ENCODE results near the gene LCORL. TPM values are rescaled to one million over a fixed set of nuclear protein-coding genes. Genes with fewer than 3 reads are reported as not detected.

The LCORL gene
- total RNA-seq = 10 to 100 TPM; 19.9 to 28.4 (median 26.4) TPM
- total RNA-seq (2013) = 31.9 TPM

- peaks cover 16% of the 10 kb centered on the region for H3K4me1 ChIP-seq (ENCODE audit: control insufficient read depth, insufficient read depth, low read length)
- H3K27ac ChIP-seq (ENCODE audit: low read length) = peak within 1 kb of the TSS; percentile 84
- H3K4me3 Mint-ChIP-seq = peak within 1 kb of the TSS; percentile 98
- no peaks in the 10 kb centered on the region for H3K27me3 ChIP-seq (ENCODE audit: control insufficient read depth, insufficient read depth, low read length)
- H3K27me3 Mint-ChIP-seq (ENCODE audit: low read depth in 2 of 2) = peaks cover 0 to 3% of the 10 kb centered on the region in 2 donors
- H3K9me3 Mint-ChIP-seq = no peaks in the 10 kb centered on the region
- peak within 1 kb of the TSS; percentile 83 to 97 for H3K27ac Mint-ChIP-seq
- DNase-seq (peak; percentile 83 to 94), ATAC-seq (peak; percentile 79 to 91 (median 83))
- no peaks in the 10 kb centered on the region for H3K36me3 Mint-ChIP-seq
- under 1% methylated on average over 71 of the region's 71 CpGs for WGBS (ENCODE audit: insufficient coverage)
- intact Hi-C loops (cut with micrococcal nuclease) = loop anchor here (1.0 to 2.0 kb wide), 2 partner anchors 212 to 445 kb away; partner anchors contain the start of genes DCAF16, LAP3 and NCAPG
- no peaks in the 10 kb centered on the region for H3K36me3 ChIP-seq (ENCODE audit: control insufficient read depth, insufficient read depth, low read length)
- H3K9me3 ChIP-seq (ENCODE audit: control insufficient read depth, insufficient read depth, low read length) = no peaks in the 10 kb centered on the region
- peak within 1 kb of the TSS; percentile 79 for H3K4me3 ChIP-seq (ENCODE audit: low read length)
- peaks cover 24 to 27% of the 10 kb centered on the region in 2 donors for H3K4me1 Mint-ChIP-seq
- no peak for TF ChIP-seq CTCF (IDR thresholded peaks at IDR 0.05)
Observed at GRCh38 chr4:18021720-18022571, at the start of gene LCORL. Gene LCORL, minus strand, starts transcription at chr4:18021755. Its CDS starts 4 bp downstream, at chr4:18021751.

GRCh38 chr4:18069810-18070209 lies 48.3 kb upstream of the LCORL start:
- no peaks in the 10 kb centered on the region for H3K9me3 ChIP-seq (ENCODE audit: control insufficient read depth, insufficient read depth, low read length)
- H3K4me3 ChIP-seq (ENCODE audit: low read length) = no peak overlapping the region
- no peaks in the 10 kb centered on the region for H3K4me1 Mint-ChIP-seq
- H3K27me3 ChIP-seq (ENCODE audit: control insufficient read depth, insufficient read depth, low read length) = peaks cover 10% of the 10 kb centered on the region
- H3K27me3 Mint-ChIP-seq (ENCODE audit: low read depth in 2 of 2) = peaks cover 37 to 39% of the 10 kb centered on the region in 2 donors
- H3K27ac Mint-ChIP-seq = no peak overlapping the region
- no peak for DNase-seq
- no peak overlapping the region for H3K4me3 Mint-ChIP-seq
- WGBS (ENCODE audit: insufficient coverage) = 42% methylated on average over 4 of the region's 4 CpGs
- no peak for TF ChIP-seq CTCF (IDR thresholded peaks at IDR 0.05)
- intact Hi-C loops (cut with micrococcal nuclease) = no loop called here
- no peaks in the 10 kb centered on the region for H3K36me3 Mint-ChIP-seq
- no peaks in the 10 kb centered on the region for H3K36me3 ChIP-seq (ENCODE audit: control insufficient read depth, insufficient read depth, low read length)
- H3K4me1 ChIP-seq (ENCODE audit: control insufficient read depth, insufficient read depth, low read length) = no peaks in the 10 kb centered on the region
- no peak overlapping the region for H3K27ac ChIP-seq (ENCODE audit: low read length)
- no peak for ATAC-seq
- peaks cover 0 to 6% of the 10 kb centered on the region in 2 donors for H3K9me3 Mint-ChIP-seq

- H3K27ac ChIP-seq (ENCODE audit: low read length) = no peak overlapping the region
- Mint-ChIP-seq H3K4me3 (no peak overlapping the region), H3K27me3 (ENCODE audit: low read depth in 2 of 2) (peaks cover 40 to 41% of the 10 kb centered on the region in 2 donors)
Observed at GRCh38 chr4:18067031-18067430, 45.5 kb upstream of the LCORL start.

More at GRCh38 chr4:18067031-18067430, 45.5 kb upstream of the LCORL start:
- DNase-seq (no peak), ATAC-seq (no peak)
- Histone ChIP-seq H3K9me3 (ENCODE audit: control insufficient read depth, insufficient read depth, low read length) (no peaks in the 10 kb centered on the region), H3K27me3 (ENCODE audit: control insufficient read depth, insufficient read depth, low read length) (peaks cover 10% of the 10 kb centered on the region), H3K36me3 (ENCODE audit: control insufficient read depth, insufficient read depth, low read length) (no peaks in the 10 kb centered on the region), H3K4me3 (ENCODE audit: low read length) (no peak overlapping the region), H3K4me1 (ENCODE audit: control insufficient read depth, insufficient read depth, low read length) (no peaks in the 10 kb centered on the region)
- intact Hi-C loops (cut with micrococcal nuclease) = no loop called here
- Mint-ChIP-seq H3K27ac (no peak overlapping the region), H3K36me3 (peaks cover 4% of the 10 kb centered on the region), H3K9me3 (peaks cover 6 to 8% of the 10 kb centered on the region in 2 donors), H3K4me1 (no peaks in the 10 kb centered on the region)
- no peak for TF ChIP-seq CTCF (IDR thresholded peaks at IDR 0.05)
- 83% methylated on average over 2 of the region's 2 CpGs for WGBS (ENCODE audit: insufficient coverage)
